Activated T-cell treated with anti-CD3 and anti-CD28 coated beads, Interleukin-2, amount 50 U/mL, for 1 hour (primary cell): ENCODE results near the gene CEMP1.

Experiments used
- DNase-seq: peaks from one replicate; pipeline ENCODE4 v3.0.0-alpha.2; 2020

The CEMP1 gene

DNA sequence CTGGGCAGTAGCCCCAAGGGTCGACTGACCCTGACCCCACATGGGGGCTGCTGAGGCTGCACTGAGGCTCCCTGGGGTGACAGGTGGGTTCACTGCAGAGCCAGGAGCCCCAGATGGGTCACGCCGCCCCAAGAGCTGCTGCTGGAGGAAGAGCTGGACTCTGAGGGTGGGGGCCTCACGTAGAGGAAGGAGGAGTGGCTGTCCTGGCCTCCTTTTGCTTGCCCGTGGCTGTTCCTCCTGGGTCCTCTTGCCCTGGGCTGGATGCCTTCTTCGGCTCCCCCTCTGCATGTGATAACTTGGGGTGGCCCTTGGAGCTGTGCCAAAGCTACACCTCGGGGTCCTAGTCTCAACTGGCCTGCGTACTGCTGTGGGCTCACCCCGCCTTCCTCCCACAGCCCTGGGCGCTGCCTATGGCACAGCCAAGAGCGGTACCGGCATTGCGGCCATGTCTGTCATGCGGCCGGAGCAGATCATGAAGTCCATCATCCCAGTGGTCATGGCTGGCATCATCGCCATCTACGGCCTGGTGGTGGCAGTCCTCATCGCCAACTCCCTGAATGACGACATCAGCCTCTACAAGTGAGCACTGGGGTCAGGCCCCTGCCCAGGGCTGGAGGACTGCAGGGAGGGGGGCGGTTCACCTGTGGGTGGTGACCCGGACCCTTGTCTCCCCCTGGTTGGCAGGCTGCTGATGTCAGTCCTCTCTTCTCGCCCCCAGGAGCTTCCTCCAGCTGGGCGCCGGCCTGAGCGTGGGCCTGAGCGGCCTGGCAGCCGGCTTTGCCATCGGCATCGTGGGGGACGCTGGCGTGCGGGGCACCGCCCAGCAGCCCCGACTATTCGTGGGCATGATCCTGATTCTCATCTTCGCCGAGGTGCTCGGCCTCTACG, 12.1 kb downstream of the CEMP1 start:
- DNase-seq = no peak

DNA sequence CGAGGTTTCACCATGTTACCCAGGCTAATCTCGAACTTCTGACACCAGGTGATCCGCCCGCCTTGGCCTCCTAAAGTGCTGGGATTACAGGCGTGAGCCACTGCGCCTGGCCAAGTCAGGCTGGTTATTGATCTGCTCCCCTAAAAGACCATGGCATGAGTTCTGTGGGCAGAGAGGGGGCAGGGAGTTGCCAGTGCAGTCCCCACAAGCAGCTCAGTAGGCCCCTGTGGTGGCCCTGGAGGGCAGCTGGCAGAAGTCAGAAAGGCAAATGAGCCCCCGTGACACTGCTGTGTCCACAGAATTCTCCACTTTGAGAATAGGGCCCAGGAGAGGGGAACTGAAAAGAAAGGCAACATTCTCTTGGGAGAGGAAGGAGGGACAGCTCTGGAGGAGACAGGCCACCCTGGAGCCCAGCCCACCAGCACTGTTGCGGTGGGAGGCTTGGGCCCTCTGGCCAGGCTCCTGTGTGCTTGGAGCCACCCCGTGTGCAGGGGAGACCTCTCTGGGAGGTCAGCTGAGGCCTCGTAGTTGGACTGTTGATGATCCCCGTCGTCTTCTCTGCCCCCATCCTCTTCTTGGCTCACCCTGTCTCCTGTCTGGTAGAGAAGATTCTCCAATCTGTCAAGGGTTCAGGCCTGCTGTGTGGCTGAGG, 13.1 kb downstream of the CEMP1 start:
- no peak for DNase-seq

DNA sequence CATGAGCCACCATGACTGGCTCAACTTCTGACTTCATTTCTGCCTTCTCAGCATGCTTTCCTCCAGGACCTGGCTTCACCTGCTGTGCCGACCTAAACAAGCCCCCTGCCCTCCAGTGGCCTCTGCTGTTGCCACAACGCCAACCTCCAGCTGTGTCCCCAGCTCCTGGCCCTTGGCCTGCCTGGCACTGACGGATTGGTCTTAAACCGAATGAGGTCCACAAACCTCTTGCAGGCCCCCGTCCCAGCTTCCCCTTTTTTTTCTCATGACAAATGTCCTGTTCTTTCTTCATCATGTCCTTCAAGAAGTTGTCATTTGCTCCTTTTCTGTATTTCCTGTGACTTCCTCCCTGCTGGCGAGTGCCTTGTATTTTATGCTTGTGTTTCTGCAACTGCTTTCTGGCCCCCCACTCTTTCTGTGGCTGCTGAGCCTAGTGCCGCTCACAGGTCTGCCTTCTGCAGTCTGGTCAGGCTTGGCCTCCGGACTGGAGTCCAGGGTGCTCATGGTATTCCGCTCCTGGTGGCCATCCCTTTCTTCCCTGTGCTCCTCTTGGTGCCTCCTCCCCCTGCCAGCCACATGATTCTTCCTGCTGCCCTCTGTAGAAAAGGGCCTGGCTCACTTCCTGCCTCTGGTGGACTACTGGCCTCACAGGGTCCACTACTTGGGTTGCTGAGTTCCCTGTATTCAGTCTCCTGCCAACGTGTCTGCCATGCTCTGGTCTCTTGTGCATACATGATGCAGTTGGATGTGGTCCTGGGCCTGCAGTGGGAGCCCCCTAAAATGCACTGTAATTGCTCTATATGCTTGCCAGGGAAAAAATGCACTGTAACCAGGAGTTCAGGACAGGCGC, 14.6 kb downstream of the CEMP1 start:
- DNase-seq = no peak

DNA sequence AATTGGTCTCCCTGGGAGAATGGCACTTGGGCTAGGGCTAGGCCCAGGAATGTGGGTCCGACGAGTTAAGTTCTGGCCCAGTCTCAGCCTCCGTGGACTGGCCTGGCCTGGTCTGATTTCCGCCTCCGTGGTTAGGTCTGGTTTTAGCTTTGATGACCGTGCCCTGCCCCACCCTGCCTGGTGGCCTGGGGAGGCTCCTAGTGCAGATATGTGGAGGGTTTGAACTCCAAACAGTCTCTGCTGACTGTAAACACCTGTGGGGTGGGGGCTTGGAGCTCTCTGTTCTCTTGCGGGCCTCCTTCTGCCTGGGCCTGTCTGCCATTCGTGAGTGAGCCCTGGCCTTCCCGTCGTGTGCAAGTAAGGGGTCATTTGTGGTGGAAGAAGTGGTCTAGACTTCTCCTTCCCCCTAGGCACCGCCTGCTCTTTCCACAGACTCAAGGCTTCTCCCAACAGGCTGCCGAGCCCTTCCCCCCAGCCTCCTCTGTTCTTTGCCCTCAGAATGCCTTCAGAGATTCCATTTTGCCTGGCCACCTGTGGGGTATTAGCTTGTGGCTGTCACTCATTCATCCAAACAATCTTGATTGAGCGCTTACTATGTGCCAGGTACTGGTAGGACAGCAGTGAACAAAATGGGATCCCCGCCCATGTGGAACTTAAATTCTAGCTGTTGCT, 15.9 kb downstream of the CEMP1 start:
- DNase-seq = no peak

DNA sequence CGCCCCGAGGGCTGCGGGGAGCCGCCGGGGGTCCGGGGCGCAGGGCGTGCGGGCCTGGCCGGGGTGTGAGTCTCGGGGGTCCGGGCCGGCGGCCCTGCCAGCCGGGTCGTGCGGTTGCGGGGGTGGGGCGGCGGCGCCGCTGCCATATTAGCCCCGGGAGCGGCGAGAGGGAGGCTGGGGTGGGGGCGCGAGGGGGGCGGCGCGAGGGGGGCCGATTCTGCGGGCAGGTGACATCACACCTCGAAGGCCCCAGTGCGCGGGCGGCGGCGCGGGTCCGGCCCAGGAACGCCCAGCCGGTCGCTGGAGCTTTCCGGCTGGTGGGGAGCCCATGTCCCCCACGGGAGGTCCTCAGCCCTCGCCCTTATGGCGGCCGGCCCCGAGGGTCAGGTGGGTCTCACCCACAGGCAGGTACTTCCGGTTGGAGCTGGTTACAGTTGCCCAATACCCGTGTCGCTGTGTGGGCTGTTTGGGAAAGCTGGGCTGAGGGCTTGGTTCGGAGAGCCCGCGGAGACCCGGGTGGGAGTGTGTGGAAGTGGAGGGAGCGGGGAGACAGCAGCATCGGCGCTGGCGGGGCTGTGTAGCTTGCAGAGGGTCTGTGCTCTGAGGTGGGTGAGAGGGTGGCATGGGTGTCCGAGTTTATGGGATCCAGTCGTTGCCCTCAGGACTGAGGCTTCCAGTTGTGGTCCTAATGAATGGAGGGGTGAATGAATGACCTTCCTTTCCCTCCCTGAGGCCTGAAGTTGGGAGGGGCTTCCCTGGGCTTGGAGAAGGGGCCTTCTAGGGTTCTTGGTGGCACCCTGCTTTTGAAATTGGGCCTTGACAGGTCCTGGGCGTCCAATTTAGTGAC, 16.7 kb downstream of the CEMP1 start:
- no peak for DNase-seq

DNA sequence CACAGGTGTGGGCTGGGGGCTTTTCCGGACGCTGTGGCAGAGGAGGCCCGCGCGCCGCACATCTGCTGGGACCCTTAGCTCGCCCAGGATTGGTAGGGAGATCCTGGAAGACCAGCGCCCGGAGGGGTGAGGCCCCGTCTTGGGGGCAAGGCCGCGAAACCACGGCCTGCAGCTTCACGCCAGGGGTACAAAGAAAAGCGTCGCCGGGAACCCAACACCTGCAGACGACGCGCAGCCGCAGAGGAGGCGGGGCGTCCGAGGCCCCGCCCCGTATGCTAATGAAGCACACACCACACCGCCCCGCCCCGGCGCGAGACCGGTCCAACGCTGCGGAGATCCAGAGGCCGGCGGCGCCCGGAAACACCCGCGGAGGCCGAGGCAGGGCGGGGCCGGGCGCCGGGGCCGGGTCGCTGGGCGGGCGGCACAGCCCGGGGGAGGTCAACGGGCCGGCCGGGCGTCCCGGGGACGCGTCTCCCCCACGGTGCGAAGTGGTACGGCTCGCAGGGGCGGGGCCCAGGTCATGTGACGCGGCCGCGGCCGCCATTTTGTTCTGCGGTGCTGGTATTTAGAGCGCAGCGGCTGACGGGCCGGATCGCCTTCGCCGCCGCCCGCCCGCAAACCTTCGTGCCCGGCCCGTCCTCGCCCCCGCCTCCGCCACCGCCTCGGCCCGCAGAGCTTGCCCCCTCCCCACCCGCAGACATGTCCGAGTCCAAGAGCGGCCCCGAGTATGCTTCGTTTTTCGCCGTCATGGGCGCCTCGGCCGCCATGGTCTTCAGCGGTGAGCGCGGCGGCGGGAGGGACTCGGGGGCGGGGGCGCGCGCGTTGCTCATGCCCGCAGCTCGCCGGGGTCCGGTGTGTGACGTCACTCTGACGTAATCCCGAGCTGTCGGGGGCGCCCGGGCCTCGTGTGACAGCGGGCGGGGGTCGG, 17.5 kb downstream of the CEMP1 start, which contains the start of gene ATP6V0C:
TSS of gene ATP6V0C (plus strand) at position 548 of the 928 bp plus-strand sequence. CDS start at position 700, 152 bp downstream.
- DNase-seq = peak; percentile 94

DNA sequence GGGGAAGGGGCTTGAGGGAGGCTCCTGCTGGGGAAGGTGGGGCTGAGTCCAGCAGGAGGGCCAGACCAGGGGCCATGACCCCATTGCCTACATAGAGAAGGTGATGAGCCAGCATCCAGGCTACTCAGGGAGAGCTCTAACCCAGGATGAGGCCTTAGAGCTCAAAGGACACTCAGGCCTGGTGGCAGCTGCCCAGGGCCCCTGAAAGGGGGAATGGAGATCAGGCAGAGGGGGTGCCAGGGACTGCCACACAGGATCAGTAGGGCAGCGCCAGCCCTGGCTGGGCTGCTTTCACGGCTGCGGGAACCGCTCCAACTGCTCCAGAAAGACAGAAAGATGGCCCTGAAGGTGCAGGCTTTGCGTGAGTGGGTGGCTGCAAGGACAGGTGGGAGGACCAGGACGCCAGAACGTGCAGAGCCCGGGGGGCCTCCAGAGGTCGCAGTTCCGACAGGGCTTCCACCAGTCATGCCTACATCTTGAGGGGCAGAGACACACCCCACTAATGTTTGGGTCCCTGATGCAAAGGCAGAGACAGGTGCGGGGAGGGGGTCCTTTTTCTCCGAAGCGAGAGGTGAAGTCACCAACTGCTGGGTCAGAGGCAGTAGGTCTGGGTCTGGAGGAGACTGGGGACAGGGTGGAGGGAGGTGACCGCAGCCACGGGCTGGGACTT, 18.3 kb downstream of the CEMP1 start:
- peak; percentile 58 for DNase-seq

DNA sequence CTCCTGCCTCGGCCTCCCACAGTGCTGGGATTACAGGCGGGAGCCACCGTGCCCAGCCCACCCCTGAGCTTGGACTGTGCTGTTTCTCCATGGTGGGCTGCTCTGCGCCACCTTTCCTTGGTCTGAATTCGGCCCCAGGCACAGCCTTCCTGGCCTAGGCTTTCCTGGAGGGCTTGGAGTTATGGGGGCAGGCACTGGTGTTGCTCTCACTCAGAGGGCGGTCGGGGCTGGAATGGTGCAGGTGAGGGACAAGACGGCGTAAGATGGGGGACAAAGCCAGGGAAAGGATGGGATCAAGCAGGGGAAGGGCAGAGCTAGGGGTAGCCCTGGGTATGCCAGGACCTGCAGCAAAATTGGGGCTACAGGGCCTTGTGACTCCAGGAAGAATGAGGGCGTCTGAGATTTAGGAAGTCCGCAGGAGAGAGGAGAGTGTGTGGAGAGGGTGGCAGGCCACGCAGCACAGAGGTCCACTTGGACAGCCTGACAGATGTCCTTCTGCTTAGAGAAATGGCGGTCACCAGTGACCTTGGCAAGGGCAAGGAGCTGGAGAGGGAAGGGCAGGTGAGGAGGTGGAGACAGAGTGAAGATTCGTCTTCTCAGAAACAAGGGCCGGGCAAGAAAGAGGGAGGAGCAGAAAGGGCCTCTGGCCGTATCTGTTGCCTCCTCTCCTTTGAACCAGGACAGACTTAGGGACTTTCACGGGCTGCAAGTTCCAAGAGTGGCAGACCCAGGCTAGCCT, 19.0 kb downstream of the CEMP1 start:
- no peak for DNase-seq

DNA sequence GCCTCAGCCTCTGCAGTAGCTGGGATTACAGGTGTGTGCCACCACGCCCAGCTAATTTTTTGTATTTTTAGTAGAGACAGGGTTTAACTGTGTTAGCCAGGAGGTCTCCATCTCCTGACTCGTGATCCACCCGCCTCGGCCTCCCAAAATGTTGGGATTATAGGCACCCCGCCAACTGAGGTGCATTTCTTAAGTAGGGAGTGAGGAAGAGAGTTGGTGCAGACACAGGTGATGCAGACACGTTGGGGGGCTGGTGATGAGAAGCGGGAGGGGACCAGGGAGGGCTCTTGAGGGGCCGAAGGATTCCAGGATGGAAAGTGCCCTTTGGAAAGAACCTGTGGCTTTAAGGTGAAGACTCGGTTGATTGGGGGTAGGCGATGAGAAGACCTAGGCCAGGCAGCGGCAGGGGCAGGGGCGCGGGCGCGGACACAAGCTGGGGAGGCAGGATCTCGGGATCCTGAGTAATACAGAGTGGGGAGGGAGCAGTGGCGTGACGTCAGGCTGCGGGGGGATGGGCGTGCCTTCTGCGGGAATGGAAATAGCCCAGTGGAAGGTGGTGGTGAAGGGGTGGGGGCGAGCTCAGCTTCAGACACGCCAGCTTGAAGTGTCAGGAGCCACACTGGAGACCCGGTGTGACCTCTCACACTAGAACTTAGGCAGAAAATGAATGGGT, 19.9 kb downstream of the CEMP1 start:
- DNase-seq = no peak

DNA sequence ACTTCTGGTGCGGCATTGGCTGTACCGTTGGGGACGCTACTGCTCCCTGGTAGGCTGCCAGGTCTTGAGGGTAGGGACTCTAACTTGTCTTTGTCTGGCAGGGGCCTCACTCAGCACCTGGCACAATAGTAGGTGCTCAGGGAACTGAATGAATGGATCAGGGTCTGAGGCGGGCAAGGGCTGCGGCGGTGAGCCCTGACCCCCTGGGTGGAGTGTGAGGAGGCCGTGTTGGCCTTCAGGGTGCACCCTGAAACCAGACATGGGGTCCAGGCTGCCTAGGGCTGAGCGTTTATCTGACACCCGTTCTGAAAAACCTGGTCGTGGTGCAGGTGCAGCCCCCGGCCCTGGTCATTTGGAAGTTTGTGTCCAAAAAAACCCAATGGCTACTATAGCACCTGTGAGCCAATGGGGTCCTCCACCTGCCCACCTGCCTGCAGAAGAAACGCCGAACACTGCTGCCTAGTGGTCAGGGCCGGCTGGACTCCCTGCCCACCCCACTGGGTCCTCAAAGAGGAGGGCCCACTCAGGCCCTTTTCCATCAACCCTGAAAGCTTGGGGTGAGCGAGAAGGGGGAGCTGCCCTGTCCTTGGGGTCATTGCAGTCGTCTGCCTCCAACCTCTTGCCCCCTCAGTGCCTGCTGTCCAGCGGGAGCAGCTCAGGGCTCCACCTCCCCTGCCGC, 22.3 kb downstream of the CEMP1 start:
- no peak for DNase-seq

DNA sequence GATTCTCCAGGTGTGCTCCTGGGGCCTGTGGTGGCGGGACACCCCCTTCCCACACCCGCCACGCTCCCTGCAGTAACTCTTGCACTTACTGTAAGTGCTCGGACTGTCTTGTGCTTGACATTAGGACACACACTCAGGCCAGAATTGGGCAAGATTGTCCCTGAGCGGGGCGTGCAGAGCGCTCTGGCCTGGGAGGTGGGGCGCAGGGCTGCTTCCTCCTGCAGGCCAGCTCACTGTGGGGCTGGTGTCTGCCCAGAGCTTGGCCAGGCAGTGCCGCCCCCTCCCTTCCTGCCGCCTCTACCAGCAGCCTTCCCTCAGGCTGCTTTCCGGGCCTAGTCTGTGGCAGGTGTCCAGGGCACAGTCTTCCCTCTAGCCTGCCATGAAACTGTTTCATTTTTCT, 23.5 kb downstream of the CEMP1 start:
- no peak for DNase-seq

DNA sequence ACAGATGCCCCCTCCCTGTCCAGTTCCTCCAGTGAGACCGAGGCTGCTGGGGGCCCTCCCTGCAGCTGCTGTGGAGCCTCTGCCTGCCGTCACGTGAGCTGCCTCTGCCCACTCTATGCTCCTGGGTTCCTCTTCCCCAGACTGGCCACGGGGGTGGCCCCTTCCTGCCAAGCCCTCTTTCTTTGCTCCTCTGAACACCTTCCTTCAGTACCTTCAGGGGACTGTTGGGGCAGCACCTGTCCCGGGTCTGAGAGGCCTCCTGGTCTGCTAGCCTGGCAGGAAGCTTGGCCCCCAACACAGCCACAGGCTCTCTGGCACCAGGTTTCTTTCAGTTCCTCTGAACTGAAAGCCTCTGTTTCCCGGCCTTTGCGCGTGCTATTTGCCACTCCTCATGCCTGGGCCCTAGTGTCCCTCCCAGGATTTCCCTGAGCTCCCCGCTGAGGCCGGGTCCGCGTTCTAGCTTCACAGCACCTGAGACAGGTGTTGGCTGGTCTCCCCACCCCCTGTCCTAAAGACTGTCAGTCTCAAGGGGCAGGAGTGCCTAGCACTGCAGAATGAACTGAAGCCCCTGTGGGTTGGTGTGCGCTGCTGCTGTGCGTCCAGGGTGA, 24.1 kb downstream of the CEMP1 start:
- no peak for DNase-seq

DNA sequence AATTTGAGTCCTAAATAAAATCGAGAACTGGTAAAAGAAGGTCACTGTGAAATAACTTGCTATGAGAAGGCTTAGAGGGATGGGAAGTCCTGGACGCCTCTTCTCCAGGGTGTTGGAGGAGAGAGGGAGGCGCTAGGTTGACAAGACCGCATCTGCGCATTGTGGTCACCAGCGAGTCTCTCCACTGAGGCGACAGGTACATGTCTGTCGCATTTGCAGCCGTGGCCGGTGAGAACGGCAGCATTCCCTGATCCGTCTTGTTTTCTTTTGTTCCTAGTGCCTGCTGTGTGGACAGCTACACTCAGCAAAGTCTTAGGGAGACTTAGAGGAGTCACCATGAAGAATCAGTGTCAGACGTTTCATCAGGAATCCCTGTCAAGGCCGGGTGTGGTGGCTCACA, 25.5 kb downstream of the CEMP1 start:
- no peak for DNase-seq

DNA sequence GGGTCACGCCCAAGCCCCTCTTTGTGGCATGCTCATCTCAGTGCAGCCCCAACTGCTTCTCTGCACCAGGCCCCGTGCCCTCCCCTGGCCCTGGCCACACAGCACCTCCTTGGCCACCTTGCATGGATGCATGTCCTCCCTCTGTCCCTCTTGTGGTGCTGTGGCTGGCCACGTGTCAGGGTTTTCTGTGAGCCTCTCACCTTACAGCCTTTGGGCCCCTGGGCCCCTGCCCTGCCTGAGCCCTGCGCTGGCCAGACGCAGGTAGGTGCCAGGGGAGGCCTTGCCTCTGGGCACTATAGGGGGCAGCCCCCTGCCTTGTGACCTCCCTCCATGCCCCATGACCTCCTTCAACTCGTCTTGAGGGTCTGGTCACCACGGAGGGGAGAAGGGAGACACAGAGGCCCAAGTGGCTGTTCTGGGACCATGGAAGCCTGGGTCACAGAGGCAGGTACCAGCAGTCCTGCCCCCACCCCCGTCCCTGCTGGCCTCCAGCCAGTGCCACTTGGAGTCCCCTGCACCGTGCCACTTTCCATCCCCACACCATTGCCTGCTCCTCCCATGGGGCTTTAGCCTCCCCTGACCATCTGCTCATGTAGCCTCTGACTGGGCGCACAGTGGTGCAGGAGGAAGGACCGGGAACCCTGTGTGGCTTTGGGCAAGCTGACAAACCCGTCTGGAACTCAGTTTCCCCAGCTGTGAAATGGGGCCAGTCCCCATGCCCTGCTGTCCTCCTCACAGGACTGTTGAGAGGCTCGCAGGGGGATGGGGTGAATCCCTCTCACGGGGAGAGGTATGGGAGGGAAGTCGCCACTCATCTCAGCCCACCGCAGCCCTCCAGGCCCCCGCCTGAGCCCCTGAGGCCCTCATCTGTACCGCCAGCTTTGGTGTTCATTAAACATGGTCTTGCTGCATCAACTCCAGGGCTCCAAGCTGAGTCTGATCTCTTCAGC, 29.0 kb downstream of the CEMP1 start:
- DNase-seq = no peak

DNA sequence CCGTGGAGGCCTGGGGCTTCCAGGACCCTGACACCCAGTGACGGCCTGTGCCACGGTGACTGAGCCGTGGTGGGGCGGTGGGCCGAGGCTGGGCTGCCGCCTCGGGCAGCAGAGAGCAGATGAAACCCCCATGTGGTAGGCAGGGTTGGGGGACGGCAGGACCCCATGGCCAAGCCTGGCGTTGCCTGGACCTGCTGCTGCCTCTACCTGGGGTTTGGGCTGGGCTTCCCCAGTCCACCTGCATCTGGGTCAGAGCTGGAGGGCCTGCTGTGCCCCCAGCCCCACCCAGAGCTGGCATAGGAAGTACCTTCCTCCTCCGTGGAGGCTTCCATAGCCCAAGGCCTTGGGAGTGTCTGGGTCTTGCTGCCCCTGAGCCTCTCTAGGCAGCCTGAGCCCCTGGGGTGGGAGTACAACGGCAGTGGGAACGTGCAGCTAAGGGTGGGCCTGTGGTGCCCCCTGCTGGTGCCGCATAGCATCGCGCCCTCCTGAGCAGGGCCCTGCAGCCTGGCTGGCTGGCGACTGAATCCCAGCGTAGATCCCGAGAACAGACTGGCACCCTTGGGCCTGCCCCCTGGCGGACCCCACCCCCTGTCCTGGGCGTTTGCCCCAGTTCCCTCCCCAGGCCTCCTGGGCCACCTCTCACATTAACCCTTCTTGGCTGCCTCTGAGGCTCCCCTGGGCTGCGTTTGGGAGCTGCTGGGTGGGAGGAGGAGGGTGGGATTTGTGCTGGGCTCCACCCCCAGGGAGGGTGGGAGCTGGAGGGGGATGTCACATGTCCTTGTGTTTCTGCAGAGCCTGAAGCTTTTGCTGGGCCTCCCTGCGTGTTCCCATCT, 30.1 kb downstream of the CEMP1 start:
- DNase-seq = peak; percentile 87
